Head of caudate nucleus (tissue), 42 donors: Measurements from ENCODE around the gene MARVELD3.
"Not testable (repeated sequence)": the region's sequence is repeated elsewhere in the genome, so short reads cannot be mapped to it uniquely, and the experiment has no call there.

Source experiments
- DNase-seq, 42 donors: peaks; one replicate each; pipeline versions ENCODE4 v3.0.0 to v3.0.0-alpha.2; 2020 to 2021; ENCODE audit warnings: mixed read lengths in 7 of 42
- intact Hi-C: fragments of 100-400 bp; cut with DNase I; formaldehyde crosslinking; loops from one replicate; pipeline ENCODE4 v1.15.0; 2022

Gene MARVELD3, protein sequence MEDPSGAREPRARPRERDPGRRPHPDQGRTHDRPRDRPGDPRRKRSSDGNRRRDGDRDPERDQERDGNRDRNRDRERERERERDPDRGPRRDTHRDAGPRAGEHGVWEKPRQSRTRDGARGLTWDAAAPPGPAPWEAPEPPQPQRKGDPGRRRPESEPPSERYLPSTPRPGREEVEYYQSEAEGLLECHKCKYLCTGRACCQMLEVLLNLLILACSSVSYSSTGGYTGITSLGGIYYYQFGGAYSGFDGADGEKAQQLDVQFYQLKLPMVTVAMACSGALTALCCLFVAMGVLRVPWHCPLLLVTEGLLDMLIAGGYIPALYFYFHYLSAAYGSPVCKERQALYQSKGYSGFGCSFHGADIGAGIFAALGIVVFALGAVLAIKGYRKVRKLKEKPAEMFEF

GRCh38 chr16:71626018-71626857, at the start of gene MARVELD3:
Gene MARVELD3 (plus strand): TSS chr16:71626184. CDS start chr16:71626230, 46 bp downstream.
- peak in 1 of 42 donors; percentile 18 for DNase-seq
- intact Hi-C loops = no loop called here

GRCh38 chr16:71576971-71577370, 49.0 kb upstream of the MARVELD3 start, which contains the start of gene TAT:
Gene TAT (minus strand): TSS chr16:71577092. CDS start chr16:71576415, 677 bp downstream.
- no peak for DNase-seq
- intact Hi-C loops = no loop called here

DNA sequence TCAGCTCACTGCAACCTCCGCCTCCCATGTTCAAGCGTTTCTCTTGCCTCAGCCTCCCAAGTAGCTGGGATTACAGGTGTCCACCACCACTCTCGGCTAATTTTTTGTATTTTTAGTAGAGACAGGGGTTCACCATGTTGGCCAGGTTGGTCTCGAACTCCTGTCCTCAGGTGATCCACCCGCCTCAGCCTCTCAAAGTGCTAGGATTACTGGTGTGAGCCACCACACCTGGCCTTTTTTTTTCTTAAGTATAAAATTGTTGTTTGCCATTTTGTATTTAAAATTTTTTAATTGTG, 43.5 kb upstream of the MARVELD3 start:
- DNase-seq, intact Hi-C loops: not testable (repeated sequence)

DNA sequence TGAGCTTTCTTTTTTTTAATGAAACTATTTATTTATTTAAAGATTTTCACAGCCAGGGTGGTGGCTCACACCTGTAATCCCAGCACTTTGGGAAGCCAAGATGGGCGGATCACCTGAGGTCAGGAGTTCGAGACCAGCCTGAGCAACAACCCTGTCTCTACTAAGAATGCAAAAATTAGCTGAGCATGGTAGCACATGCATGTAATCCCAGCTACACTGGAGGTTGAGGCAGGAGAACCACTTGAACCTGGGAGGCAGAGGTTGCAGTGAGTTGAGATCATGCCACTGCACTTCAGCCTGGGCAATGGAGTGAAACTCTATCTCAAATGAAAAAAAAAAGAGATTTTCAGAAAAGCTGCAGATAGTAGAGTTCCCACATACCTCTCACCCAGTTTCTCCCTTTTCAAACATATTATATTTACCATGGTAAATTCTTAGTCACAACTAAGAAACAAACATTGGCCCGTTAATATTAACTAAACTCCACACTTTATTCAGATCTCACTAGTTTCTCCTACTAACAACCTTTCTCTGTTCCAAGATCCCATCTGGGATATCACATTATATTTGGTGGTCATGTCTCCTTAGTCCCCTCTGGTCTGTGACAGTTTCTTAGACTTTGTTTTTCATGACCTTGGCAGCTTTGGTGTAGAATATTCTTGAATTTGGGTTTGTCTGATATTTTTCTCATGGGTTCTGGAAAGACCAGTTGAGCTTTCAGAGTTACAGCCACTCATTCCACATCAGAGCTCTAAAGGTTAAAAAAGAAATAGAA, 41.3 kb upstream of the MARVELD3 start:
- intact Hi-C loops = no loop called here
- DNase-seq = no peak

GRCh38 chr16:71585318-71585703, 40.7 kb upstream of the MARVELD3 start:
- intact Hi-C loops = no loop called here
- DNase-seq = no peak

DNA sequence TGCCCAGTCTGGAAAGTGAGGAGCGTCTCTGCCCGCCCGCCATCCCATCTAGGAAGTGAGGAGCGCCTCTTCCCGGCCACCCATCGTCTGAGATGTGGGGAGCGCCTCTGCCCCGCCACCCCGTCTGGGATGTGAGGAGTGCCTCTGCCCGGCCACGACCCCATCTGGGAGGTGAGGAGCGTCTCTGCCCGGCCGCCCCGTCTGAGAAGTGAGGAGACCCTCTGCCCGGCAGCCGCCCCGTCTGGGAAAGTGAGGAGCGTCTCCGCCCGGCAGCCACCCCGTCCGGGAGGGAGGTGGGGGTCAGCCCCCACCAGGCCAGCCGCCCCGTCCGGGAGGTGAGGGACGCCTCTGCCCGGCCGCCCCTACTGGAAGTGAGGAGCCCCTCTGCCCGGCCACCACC, 36.6 kb upstream of the MARVELD3 start:
- intact Hi-C loops, DNase-seq: not testable (repeated sequence)

GRCh38 chr16:71590071-71590470, 35.9 kb upstream of the MARVELD3 start:
- intact Hi-C loops, DNase-seq: not testable (repeated sequence)

GRCh38 chr16:71590584-71590983, 35.4 kb upstream of the MARVELD3 start:
- DNase-seq = no peak
- intact Hi-C loops = no loop called here

DNA sequence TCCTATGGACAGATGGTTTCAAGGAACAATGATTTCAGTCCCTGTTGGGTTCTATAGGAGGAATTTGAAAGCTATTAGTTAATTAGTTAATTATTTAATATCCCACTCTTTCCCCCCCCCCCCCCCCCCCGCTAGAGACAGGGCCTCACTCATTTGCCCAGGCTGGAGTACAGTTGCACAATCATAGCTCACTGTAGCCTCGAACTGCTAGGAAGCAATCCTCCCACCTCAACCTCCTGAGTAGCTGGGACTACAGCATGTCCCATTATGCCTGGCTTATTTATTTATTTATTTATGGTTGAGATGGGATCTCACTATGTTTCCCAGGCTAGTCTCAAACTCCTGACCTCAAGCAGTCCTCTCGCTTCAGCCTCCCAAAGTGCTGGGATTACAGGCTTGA, 34.1 kb upstream of the MARVELD3 start:
- DNase-seq = no peak
- intact Hi-C loops = no loop called here

GRCh38 chr16:71593048-71593999, 32.7 kb upstream of the MARVELD3 start:
- intact Hi-C loops = no loop called here
- DNase-seq = no peak

DNA sequence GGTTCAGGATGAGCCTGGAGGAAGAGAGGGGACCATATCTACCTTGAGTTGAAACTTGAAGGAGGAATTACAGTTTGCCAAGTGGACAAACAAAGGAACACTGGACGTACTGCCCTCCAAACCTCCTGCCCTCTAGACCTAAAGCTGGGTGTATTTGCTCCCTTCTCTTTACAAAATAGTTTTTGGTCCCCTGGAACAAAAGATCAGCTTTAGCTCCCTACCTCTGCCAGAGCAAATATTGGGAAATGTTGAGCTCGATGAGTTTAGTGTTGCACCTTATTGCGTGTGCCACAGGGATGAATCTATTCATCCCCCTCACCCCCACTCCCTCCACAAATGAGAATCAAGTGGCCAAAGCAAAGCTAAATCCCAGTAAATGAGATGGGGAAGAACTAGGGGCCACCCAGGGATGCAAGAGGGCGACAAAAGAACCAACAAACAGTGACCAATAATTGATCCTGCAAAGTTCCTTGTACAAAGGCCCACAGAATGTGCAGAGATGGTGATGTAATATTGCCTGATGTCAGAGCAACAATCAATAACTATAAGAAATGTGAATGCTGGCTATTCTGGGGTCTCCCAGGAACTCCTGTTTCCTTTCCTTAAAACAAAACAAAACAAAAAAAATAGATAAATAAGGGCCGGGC, 31.9 kb upstream of the MARVELD3 start:
- intact Hi-C loops = no loop called here
- no peak for DNase-seq

DNA sequence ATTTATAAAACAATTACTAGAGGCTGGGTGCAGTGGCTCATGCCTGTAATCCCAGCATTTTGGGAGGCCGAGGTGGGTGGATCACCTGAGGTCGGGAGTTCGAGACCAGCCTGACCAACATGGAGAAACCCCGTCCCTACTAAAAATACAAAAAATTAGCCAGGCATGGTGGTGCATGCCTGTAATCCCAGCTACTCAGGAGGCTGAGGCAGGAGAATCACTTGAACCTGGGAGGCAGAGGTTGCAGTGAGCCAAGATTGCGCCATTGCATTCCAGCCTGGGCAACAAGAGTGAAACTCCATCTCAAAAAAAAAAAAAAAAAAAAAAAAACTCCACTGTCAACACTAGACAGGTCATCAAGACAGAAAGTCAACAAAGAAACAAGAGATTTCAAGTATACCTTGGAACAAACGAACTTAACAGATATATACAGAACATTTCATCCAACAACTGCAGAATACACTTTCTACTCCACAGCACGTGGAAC, 30.6 kb upstream of the MARVELD3 start:
- intact Hi-C loops, DNase-seq: not testable (repeated sequence)

DNA sequence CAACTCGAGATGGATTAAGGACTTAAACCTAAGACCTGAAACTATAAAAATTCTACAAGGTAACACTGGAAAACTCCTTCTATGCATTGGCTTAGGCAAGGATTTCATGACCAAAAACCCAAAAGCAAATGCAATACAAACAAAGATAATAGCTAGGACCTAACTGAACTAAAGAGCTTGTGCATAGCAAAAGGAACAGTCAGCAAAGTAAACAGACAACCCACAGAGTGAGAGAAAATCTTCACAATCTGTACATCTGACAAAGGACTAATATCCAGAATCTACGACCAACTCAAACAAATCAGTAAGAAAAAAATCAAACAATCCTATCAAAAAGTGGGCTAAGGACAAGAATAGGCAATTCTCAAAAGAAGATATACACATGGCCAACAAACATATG, 27.6 kb upstream of the MARVELD3 start:
- DNase-seq, intact Hi-C loops: not testable (repeated sequence)

GRCh38 chr16:71600822-71601221, 25.2 kb upstream of the MARVELD3 start:
- peak in 2 of 42 donors; percentile 3 to 7 for DNase-seq

DNA sequence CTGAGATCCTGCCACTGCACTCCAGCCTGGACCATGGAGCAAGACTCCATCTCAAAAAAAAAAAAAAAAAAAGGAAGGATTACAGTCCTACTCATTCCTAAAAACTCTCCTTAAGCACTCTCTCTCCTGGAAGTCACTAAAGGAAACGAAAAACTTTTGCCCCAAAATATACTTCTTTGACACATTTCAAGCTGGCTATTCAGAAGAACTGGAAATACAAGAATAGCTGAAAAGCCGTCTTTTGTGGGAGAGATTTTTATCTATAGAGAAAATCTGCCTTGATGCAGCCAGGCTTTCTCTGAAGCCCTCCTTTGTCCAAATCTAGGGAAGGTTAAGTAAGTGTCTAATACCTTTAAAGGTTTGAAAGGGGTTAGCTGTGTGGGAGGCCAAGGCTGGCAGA, 16.9 kb upstream of the MARVELD3 start:
- no peak for DNase-seq
- intact Hi-C loops = no loop called here

More at GRCh38 chr16:71600822-71601221, 25.2 kb upstream of the MARVELD3 start:
- intact Hi-C loops = no loop called here

DNA sequence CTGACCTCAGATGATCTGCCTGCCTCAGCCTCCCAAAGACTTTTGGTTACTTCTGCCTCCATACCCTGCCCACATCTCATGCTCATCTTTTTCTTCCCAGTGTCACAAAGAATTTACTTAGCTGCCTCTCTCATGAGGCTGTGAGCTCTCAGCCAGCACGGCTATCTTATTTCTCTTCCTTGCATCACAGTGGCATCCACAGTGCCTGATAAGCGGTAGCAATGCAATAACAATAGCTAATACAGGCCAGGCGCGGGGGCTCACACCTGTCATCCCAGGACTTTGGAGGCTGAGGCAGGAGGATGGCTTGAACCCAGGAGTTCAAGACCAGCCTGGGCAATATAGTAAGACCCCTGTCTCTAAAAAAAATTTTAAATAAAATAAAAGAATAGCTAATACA, 15.5 kb upstream of the MARVELD3 start:
- intact Hi-C loops = no loop called here
- DNase-seq = no peak

- DNase-seq = peak; percentile 42 to 91 (median 80)
Measured at GRCh38 chr16:71610936-71611871, 14.8 kb upstream of the MARVELD3 start.

More at GRCh38 chr16:71610936-71611871, 14.8 kb upstream of the MARVELD3 start:
- intact Hi-C loops = no loop called here
